Endodermal cell (in vitro differentiated cells): ENCODE results near the gene GNAQ. TPM values are rescaled to one million over a fixed set of nuclear protein-coding genes. Genes with fewer than 3 reads are reported as not detected.

Experiments
- DNase-seq: peaks from one replicate; pipeline ENCODE4 v3.0.0-alpha.2; 2017
- H3K27ac ChIP-seq: 2 replicates; pipeline ENCODE4 v1.5.1; 2013; ENCODE audit warnings: mild to moderate bottlenecking, low read depth, low read length, moderate library complexity
- H3K27me3 ChIP-seq: 2 replicates; pipeline ENCODE4 v1.6.1; 2013; ENCODE audit warnings: mild to moderate bottlenecking, low read length, moderate library complexity; ENCODE audit not compliant: insufficient read depth, control insufficient read depth, poor library complexity, severe bottlenecking
- H3K36me3 ChIP-seq: 2 replicates; pipeline ENCODE4 v1.7.0; 2013; ENCODE audit warnings: mild to moderate bottlenecking, low read length, moderate library complexity; ENCODE audit not compliant: control insufficient read depth, insufficient read depth
- H3K4me1 ChIP-seq: one replicate; pipeline ENCODE4 v1.7.0; 2013; ENCODE audit warnings: low read length; ENCODE audit not compliant: control insufficient read depth, insufficient read depth
- H3K4me3 ChIP-seq: 2 replicates; pipeline ENCODE4 v1.5.1; 2013; ENCODE audit warnings: mild to moderate bottlenecking, low read length, moderate library complexity
- H3K9ac ChIP-seq: 2 replicates; pipeline ENCODE4 v1.6.1; 2013; ENCODE audit warnings: mild to moderate bottlenecking, low read length, moderate library complexity; ENCODE audit not compliant: poor library complexity, severe bottlenecking; ENCODE audit errors: extremely low read depth
- H3K9me3 ChIP-seq: 2 replicates; pipeline ENCODE4 v1.6.1; 2013; ENCODE audit warnings: mild to moderate bottlenecking, low read length, moderate library complexity; ENCODE audit not compliant: control insufficient read depth
- H3K27ac Mint-ChIP-seq: 2 replicates; pipeline ENCODE4 v1.8.0; 2020; ENCODE audit warnings: mixed read lengths
- H3K27me3 Mint-ChIP-seq: 2 replicates; pipeline ENCODE4 v1.8.0; 2021; ENCODE audit warnings: mild to moderate bottlenecking, mixed read lengths; ENCODE audit not compliant: insufficient read depth
- H3K36me3 Mint-ChIP-seq: 2 replicates; pipeline ENCODE4 v1.8.0; 2020; ENCODE audit warnings: low read depth, mixed read lengths
- H3K4me1 Mint-ChIP-seq: 2 replicates; pipeline ENCODE4 v1.8.0; 2020; ENCODE audit warnings: mixed read lengths
- H3K4me3 Mint-ChIP-seq: 2 replicates; pipeline ENCODE4 v1.8.0; 2020; ENCODE audit warnings: mild to moderate bottlenecking, moderate library complexity, mixed read lengths
- H3K9me3 Mint-ChIP-seq: 2 replicates; pipeline ENCODE4 v1.8.0; 2020; ENCODE audit warnings: mild to moderate bottlenecking, mixed read lengths
- WGBS, 2 experiments: methylation state at CpG; one replicate each; pipeline versions ENCODE4 v1.1.5 to v1.1.7; 2013; ENCODE audit warnings: missing lambda C conversion rate in 2 of 2, mixed read lengths in 1 of 2; ENCODE audit not compliant: insufficient coverage in 1 of 2, insufficient read length in 1 of 2; 5-methylcytosine and 5-hydroxymethylcytosine counted together
- total RNA-seq, 2 donors: library from RNA; stranded (reverse); fragmentation: NEBNext Ultra II Directional in 1 of 2; extraction: Animal tissue kit (Norgen Biotek cat#: 25700) in 1 of 2; gene quantifications; 2 replicates in 1 of 2; 3 replicates in 1 of 2; pipeline ENCODE4 v1.2.1, GENCODE V29; 2021
- TF ChIP-seq, protein P1 (sequence below): fragments of 200-600 bp; sonication (generic); conservative IDR thresholded peaks from 2 replicates; pipeline ENCODE4 v1.5.0; 2021; ENCODE audit warnings: antibody characterized with exemption, mild to moderate bottlenecking

GNAQ gene
- total RNA-seq, 2 donors from 2014 or later: 46.0 to 57.6 TPM

DNA sequence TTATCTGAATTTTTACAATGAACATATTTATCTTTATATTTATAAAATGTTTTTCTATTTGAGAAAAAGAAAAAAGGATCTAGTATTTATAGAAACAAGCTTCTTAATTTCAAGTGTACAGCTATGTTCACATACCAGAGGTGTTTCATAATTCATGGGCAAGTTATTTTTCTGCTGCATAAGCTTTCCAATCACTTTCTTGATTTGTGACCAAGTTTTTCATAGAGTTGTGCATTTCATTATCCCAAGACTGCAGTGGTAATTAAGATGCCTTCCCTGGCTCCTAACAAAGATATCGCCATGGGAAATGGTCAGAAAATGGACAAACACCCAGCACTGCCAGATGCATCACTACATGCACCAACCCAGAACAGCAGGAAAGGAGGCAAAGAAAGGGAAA lies 124.6 kb downstream of the GNAQ start:
- Mint-ChIP-seq H3K4me1 (peaks cover 50% of the 10 kb centered on the region), H3K36me3 (peaks cover 1% of the 10 kb centered on the region), H3K4me3 (no peak overlapping the region), H3K27ac (no peak overlapping the region), H3K9me3 (no peaks in the 10 kb centered on the region), H3K27me3 (no peaks in the 10 kb centered on the region)
- Histone ChIP-seq H3K9ac (no peak overlapping the region), H3K4me1 (peaks cover 21% of the 10 kb centered on the region), H3K27ac (no peak overlapping the region), H3K4me3 (no peak overlapping the region), H3K36me3 (peaks cover 8% of the 10 kb centered on the region), H3K9me3 (no peaks in the 10 kb centered on the region), H3K27me3 (no peaks in the 10 kb centered on the region)
- WGBS, 2 experiments: 95% methylated on average over 1 of the region's 1 CpG; no CpG with 5 or more reads in 1 of the 2 experiments
- TF ChIP-seq, protein P1, sequence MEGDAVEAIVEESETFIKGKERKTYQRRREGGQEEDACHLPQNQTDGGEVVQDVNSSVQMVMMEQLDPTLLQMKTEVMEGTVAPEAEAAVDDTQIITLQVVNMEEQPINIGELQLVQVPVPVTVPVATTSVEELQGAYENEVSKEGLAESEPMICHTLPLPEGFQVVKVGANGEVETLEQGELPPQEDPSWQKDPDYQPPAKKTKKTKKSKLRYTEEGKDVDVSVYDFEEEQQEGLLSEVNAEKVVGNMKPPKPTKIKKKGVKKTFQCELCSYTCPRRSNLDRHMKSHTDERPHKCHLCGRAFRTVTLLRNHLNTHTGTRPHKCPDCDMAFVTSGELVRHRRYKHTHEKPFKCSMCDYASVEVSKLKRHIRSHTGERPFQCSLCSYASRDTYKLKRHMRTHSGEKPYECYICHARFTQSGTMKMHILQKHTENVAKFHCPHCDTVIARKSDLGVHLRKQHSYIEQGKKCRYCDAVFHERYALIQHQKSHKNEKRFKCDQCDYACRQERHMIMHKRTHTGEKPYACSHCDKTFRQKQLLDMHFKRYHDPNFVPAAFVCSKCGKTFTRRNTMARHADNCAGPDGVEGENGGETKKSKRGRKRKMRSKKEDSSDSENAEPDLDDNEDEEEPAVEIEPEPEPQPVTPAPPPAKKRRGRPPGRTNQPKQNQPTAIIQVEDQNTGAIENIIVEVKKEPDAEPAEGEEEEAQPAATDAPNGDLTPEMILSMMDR: no peak
- no peak for DNase-seq

DNA sequence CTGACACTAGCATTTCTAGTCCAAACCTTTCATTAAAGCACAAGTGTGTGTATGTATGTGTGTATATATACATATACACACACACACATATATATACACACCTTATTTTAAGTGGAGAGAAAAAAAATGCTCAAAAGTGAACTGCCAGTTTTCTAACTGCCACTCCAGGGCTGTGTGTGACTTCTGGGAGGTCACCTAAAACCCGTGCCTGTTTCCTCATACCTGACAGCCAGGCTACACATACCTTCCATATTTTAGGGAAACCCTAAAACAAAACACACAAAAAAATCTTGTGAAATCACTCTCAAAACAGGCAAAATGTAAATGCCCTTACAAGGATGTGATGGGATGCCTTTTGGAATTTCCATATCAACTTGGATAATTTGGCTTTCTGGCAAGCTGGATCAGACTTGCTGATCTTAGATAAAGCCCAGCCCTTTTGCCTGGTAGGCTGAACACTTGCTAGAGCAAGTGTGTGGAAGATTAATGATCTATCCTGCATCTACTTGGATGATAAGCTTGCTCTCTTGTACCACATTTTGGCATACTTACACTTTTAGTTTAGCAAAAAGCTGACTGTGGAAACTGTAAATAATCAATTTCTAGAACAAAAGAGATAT lies 127.8 kb downstream of the GNAQ start:
- H3K36me3 ChIP-seq: peaks cover 8% of the 10 kb centered on the region
- peaks cover 1% of the 10 kb centered on the region for H3K36me3 Mint-ChIP-seq
- no peak overlapping the region for H3K9ac ChIP-seq
- DNase-seq: no peak
- H3K4me1 ChIP-seq: peaks cover 21% of the 10 kb centered on the region
- H3K4me3 Mint-ChIP-seq: no peak overlapping the region
- TF ChIP-seq, protein P1: no peak
- no peaks in the 10 kb centered on the region for H3K27me3 ChIP-seq
- no peaks in the 10 kb centered on the region for H3K9me3 Mint-ChIP-seq
- no peak overlapping the region for H3K27ac Mint-ChIP-seq
- H3K27ac ChIP-seq: no peak overlapping the region
- WGBS, 2 experiments: 95% methylated on average over 1 of the region's 1 CpG; no CpG with 5 or more reads in 1 of the 2 experiments
- no peaks in the 10 kb centered on the region for H3K27me3 Mint-ChIP-seq
- no peak overlapping the region for H3K4me3 ChIP-seq
- H3K4me1 Mint-ChIP-seq: peaks cover 48% of the 10 kb centered on the region
- H3K9me3 ChIP-seq: no peaks in the 10 kb centered on the region

DNA sequence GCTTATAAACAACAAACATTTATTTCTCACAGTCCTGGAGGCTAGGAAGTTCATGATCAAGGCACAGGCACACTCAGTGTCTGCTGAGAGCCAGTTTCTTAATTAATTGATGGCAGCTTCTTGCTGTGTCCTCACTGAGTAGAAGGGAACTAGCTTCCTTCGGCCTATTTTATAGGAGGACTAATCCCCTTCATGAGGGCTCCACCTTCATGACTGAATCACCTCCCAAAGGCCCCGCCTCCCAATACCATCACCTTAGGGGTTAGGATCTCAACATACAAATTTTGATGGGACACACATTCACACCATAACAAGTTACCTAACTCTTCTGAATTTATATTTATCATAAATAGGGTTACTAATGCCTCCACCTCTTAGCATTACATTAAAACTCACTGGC lies 129.8 kb downstream of the GNAQ start:
- no peaks in the 10 kb centered on the region for H3K9me3 Mint-ChIP-seq
- TF ChIP-seq, protein P1: no peak

More for the DNA sequence above, 129.8 kb downstream of the GNAQ start:
- Mint-ChIP-seq H3K4me3 (no peak overlapping the region), H3K27me3 (no peaks in the 10 kb centered on the region), H3K36me3 (peaks cover 1% of the 10 kb centered on the region), H3K4me1 (peaks cover 39% of the 10 kb centered on the region), H3K27ac (peak overlapping the region; percentile 8)
- DNase-seq: no peak
- Histone ChIP-seq H3K4me1 (peaks cover 21% of the 10 kb centered on the region), H3K27ac (no peak overlapping the region), H3K9ac (no peak overlapping the region), H3K4me3 (no peak overlapping the region), H3K9me3 (no peaks in the 10 kb centered on the region), H3K27me3 (no peaks in the 10 kb centered on the region), H3K36me3 (peaks cover 3% of the 10 kb centered on the region)
- 79 to 80% methylated on average over 1 to 2 of the region's 2 CpGs for whole genome bisulfite sequencing, 2 experiments
